GM21390 (cell line): ENCODE measurements around the gene CCDC57.

Experiments
- ATAC-seq: cut with Tn5 transposase; IDR thresholded peaks from one replicate; pipeline ENCODE4 v1.9.1; 2021; ENCODE audit not compliant: unreplicated experiment

CCDC57 gene

GRCh38 chr17:82129095-82129494 is 83.5 kb downstream of the CCDC57 start:
- no peak for ATAC-seq

GRCh38 chr17:82128287-82128686 is 84.4 kb downstream of the CCDC57 start:
- ATAC-seq = no peak

DNA sequence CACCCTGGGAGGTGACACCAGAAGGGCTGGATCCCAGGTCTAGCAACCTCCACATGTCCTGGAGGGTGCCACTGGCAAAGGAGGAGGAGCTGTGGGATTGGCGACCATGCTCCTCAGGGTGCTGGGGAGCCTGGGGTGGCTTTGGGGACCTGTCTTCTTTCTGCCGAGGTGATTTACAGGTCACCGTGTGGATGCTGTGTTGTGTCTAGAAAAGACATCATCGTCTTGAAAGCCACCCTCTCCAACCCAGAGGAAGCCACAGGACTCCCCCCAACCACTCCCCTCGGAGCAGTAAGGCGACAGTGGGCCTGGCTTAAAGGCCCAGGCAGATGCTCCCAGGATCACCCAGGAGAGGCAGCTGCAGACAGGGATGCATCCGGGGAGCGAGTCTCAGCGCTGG is 84.9 kb downstream of the CCDC57 start:
- ATAC-seq = no peak

- ATAC-seq = no peak
Observed at GRCh38 chr17:82127315-82127595, 85.4 kb downstream of the CCDC57 start.

GRCh38 chr17:82126556-82127314 is 85.9 kb downstream of the CCDC57 start:
- no peak for ATAC-seq

GRCh38 chr17:82124101-82124500 is 88.5 kb downstream of the CCDC57 start:
- no peak for ATAC-seq

- ATAC-seq = no peak
Observed at GRCh38 chr17:82121660-82122629, 90.7 kb downstream of the CCDC57 start.

DNA sequence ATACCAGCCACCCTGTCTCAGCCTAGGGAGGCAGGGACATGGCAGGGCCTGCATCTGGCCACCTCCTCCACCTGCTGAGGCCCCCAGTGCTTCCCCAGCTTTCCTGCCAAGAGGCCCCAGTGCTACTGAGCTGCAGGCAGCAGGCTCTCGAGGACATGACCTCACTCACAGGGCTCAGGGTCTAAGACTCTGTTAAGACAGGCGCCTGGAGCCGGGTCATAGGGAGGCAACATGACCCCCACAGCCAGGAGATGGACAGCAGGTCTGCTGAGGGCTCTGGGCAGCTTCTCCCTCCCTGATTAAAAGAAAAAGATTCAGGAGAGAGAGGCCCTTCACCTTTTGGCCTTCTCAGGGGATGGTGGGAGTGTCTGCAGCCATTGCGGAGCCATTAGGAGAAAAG is 91.4 kb downstream of the CCDC57 start:
- ATAC-seq = no peak

- ATAC-seq = no peak
Observed at GRCh38 chr17:82120148-82120547, 92.5 kb downstream of the CCDC57 start.

GRCh38 chr17:82118815-82119380 is 93.7 kb downstream of the CCDC57 start:
- ATAC-seq = no peak

- no peak for ATAC-seq
Observed at GRCh38 chr17:82118168-82118814, 94.4 kb downstream of the CCDC57 start.

DNA sequence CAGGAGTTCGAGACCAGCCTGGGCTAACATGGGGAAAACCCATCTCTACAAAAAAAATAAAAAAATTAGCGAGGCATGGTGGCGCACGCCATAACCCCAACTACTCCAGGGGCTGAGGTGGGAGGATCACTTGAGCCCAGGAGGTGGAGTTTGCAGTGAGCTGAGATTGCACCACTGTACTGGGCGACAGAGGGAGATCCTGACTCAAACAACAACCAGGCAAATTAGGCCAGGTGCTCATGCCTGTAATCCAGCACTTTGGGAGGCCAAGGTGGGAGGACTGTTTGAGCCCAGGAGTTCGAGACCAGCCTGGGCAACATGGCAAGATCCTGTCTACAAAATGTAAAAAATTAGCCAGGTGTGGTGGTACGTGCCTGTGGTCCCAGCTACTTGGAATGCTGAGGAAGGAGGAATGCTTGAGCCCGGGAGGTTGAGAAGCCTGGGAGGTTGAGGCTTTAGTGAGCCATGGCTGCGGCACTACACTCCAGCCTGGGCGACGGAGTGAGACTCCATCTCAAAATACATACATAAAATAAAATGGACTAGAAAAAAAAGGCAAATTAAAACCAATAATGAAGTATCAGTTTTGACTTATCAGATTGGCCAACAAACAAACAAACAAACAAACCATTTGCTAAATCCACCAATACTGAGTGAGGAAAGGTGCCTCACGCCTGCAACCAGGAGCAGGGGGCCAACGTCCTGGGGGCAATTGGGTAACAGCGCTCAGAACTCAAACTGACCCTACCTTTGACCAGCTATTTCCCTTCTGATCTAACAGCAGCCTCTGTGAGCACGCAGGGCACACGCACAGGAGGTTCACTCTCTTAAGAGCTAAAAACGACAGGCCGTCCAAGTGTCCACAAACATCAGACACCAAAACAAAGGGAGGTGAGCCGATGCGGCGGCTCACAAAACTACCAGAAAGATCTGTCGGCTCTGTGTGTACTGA is 95.2 kb downstream of the CCDC57 start:
- ATAC-seq = no peak

GRCh38 chr17:82116246-82116645 is 96.4 kb downstream of the CCDC57 start:
- no peak for ATAC-seq

DNA sequence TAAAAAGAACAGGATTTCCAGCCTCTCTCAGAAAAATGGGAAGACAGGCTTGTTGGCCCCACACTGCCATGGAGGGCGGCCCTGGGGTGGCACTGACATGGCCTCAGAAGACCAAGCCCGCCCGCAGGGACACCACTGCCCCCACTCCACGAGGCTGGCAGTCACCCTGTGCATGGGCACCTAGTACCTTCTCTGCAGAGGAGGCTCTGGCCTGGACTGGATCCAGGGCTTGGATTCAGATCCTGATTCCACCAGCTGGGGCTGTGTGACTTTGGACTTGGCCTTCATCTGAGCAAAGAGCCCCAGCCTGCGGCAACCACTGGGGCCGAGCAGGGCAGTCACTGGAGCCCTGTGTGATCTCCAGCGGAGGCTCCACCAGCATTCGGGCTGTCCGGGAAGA is 97.8 kb downstream of the CCDC57 start:
- no peak for ATAC-seq

GRCh38 chr17:82114447-82114846 is 98.2 kb downstream of the CCDC57 start:
- ATAC-seq = no peak

DNA sequence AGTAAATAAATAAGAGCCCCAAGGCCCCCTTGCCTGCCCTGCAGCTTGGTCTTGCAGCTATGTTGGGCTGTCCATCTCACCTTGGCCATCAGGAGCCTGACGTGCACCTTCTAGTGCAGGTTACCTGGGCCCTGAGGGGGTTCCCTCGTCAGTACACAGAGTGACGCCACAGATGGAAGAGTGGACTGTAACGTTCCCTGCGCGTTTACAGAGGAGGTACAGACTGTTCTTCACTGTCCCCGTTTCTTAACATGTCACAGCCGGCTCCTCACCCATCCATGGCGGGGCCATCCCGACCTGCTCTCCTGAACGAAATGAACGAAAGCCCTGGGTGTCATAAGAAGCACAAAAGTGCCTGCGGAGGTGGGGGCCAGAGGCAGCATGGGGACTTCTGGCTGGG is 98.7 kb downstream of the CCDC57 start:
- ATAC-seq = no peak

GRCh38 chr17:82113422-82113821 is 99.2 kb downstream of the CCDC57 start:
- ATAC-seq = no peak

DNA sequence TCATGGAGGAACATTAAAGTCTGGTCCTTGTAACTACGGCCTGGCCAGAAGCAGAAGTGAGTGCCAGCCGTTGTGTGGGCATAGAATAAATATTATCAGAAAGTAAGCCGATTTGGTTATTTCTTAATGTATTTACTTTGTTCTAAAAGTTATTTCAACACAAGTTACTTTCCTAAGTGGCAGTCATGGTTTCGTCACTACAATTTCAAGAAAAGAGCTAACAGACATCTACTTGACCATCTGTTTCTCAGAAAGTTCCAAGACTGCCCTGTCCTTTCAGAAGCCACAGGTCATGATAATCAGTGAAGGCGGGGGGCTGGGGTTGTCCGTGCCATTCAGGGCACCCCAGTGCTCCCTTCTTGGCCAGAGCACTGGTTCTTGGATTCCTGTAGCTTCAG is 99.7 kb downstream of the CCDC57 start:
- no peak for ATAC-seq

DNA sequence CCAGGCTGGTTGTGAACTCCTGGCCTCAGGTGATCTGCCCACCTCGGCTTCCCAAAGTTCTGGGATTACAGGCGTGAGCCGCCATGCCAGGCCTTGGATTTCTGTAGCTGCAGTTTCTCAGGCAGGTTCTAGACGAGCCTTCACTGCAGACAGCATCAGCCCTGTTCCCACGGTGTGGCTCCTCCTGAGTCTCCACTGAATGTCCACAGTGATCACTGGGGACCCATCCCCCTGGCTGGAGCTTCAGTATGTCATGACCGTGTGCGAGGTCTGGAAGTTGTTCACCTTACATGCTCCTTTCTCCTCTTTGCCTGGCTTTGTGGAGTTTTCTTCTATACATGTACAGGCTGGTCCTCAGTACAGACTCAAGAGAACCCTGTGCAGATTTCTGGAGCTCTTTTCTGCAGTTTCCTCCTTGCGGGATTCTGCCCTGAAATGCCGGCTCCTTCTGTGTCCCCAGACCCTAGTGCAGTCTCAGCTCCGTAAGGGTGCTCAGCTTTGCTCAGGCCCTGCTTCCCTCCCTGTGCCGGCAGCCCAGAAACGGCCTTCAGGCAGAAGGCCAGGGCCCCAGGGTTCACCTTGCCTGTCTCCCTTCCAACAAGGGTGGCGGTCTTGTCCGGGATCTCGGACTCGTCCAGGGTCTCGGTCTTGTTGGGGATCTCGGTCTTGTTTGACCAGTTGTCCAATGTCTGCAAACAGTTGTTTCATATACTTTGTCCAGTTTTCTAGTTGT is 100.3 kb downstream of the CCDC57 start:
- ATAC-seq = no peak

DNA sequence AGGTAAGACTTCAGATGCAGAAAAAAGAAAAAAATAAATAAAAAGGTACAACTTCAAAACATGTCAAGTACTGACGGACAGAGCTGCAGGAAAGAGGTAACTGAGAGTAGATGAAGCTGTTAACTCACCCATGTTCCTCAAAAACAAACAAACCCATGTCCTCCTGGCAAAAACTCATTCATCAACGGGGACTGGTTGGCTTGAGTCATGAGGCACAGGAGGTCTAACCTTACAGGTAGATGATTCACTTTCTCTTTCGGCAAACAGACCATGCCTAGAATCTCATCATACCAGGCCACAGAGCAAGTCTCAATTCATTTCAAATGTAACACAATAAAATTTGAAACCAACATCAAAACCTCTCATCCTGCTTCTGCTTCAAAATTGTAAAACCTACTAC is 102.3 kb downstream of the CCDC57 start:
- no peak for ATAC-seq
